NCI-H1048 (cell line): Measurements from ENCODE around the gene PLD2.

ENCODE experiments used
- DNase-seq: peaks from one replicate; lab custom pipeline; 2025; lab: John Stamatoyannopoulos, UW

Gene PLD2, protein sequence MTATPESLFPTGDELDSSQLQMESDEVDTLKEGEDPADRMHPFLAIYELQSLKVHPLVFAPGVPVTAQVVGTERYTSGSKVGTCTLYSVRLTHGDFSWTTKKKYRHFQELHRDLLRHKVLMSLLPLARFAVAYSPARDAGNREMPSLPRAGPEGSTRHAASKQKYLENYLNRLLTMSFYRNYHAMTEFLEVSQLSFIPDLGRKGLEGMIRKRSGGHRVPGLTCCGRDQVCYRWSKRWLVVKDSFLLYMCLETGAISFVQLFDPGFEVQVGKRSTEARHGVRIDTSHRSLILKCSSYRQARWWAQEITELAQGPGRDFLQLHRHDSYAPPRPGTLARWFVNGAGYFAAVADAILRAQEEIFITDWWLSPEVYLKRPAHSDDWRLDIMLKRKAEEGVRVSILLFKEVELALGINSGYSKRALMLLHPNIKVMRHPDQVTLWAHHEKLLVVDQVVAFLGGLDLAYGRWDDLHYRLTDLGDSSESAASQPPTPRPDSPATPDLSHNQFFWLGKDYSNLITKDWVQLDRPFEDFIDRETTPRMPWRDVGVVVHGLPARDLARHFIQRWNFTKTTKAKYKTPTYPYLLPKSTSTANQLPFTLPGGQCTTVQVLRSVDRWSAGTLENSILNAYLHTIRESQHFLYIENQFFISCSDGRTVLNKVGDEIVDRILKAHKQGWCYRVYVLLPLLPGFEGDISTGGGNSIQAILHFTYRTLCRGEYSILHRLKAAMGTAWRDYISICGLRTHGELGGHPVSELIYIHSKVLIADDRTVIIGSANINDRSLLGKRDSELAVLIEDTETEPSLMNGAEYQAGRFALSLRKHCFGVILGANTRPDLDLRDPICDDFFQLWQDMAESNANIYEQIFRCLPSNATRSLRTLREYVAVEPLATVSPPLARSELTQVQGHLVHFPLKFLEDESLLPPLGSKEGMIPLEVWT

DNA sequence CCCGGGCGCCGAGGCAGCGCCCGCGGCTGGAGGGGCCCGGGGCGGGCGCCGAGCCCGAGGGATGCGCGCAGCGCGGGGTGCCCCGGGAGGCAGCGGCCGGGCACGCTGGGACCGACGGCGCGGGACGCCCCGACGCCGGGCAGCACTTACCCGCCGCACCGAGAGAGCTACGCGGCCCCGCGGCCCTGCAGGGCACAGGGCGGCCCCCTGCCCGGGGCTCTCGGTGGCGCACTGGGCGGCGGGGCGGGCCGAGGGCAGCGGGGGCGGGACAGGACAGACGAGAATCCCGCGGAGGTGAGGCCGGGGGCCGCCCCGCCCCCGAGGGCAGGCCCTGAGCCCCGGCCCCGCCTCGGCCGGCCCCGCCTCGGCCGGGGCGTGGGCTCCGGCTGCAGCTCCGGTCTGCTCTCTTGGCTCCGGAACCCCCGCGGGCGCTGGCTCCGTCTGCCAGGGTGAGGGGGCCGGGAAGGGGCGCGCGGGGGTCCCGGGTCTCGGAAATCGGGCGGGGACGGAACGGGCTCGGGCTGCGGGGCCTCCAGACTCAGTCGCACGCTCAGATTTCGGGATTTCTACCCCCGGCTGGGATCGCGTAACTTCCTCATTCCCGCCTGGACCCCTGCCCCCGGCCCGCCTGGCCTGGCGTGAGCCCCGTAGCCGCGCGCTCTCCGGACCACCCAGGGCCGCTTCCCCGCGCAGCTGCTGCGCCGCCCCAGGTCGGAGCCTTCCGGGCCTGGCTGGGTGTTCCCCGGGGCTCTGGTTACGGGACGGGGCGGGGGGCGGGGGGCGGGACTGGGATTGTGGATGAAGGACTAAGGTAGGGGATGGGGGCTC lies at the start of gene PLD2:
PLD2 (plus strand) TSS at position 376 of the 828 bp plus-strand sequence. CDS start 621 bp downstream, outside the sequence.
- DNase-seq: peak; percentile 63

DNA sequence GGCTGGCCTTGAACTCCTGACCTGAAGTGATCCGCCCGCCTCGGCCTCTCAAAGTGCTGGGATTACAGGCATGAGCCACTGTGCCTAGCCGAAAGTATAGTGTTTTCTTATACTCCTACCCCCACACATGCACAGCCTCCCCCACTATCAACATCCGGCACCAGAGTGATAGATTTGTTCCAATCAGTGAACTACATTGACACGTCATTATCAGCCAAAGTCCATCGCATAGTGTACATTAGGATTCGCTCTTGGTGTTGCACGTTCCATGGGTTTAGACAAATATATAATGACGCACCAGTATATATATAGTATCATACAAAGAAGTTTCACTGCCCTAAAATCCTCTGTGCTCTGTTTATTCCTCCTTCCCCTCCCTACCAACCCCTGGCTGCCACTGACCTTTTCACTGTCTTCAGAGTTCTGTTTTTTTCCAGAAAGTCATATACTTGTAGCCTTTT lies 47.1 kb upstream of the PLD2 start:
- DNase-seq: no peak

DNA sequence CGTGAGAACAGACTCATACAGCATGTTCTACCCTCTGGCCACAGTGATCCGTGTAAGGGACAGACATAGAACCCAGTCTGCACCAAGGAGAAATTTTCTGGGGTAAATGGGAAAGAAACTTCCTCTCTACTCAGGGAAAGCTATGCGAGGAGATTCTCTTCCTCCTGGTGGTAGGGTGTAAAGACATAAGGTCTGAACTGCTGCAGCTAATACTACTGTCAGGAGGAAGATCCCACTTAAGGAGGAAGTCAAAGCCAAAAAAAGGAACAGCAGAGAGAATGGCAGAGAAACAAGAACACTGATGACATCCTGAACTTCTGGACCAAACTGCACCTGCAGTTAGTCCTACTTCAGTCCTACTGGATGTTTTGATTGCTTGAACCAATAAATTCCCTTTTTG lies 42.4 kb upstream of the PLD2 start:
- DNase-seq: no peak

DNA sequence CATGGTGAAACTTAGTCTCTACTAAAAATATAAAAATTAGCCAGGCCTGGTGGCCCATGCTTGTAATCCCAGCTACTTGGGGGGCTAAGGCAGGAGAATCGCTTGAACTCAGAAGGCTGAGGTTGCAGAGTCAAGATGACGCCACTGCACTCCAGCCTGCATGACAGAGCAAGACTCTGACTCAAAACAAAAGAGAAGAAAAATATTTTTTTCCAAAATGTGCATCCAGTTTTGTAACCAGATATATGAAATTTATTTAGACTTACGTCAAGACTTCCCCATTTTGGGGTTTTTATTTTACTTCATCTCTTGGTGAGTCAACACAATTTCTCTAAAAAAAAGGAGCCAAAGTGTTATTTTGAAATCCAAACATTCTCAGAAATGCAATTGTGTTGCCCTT lies 40.8 kb upstream of the PLD2 start:
- no peak for DNase-seq

DNA sequence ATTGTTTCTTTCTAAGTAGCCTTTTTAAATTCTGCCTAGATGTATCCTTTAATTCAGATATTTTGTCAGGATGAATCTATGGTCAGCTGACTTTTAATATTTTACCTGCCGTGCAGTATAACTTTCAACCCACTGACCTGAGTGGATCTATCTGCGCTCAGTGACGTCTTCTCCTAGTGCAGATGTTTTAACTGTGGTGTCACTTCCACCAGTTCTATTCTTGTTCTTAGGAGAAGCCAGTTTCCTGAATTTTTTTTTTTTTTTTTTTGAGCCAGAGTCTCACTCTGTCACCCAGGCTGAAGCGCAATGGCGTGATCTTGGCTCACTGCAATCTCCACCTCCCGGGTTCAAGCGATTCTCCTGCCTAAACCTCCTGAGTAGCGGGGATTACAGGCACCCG lies 40.2 kb upstream of the PLD2 start:
- no peak for DNase-seq

DNA sequence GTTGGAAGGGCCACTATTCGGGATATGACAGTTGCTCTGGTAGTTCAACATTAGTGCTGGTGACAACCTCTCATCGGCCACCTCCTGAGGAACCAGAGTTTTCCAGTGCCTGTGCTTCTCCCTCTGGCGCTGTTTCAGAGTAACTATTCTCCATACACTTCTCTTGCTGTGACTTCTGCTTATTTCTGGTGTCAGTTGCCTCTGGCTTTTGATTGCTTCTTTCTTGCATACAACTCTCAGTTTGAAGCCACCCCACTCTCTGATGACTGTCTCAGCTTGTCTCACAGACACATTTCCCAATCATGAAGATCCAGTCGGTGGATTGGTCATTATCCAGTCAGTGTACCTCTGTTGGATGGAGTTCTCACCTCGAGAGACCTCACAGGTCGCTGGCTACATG lies 38.7 kb upstream of the PLD2 start:
- DNase-seq: no peak

DNA sequence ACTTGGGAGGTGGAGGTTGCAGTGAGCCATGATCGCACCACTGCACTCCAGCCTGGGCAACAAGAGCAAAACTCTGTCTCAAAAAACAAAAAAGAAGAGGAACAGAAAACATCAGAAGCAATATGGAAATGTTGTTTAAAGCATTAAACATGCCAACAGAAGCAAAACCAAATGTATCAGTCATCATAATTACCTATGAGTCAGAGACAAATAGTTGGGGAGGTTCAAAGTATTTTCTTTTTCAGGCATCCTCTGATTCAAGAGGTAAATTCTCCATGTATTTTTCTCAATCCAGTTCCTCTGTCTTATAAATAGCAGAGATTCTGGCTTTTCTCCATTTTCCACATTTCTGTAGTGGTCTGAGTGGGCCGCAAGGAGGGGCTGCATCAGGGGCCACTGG lies 37.3 kb upstream of the PLD2 start:
- DNase-seq: no peak

DNA sequence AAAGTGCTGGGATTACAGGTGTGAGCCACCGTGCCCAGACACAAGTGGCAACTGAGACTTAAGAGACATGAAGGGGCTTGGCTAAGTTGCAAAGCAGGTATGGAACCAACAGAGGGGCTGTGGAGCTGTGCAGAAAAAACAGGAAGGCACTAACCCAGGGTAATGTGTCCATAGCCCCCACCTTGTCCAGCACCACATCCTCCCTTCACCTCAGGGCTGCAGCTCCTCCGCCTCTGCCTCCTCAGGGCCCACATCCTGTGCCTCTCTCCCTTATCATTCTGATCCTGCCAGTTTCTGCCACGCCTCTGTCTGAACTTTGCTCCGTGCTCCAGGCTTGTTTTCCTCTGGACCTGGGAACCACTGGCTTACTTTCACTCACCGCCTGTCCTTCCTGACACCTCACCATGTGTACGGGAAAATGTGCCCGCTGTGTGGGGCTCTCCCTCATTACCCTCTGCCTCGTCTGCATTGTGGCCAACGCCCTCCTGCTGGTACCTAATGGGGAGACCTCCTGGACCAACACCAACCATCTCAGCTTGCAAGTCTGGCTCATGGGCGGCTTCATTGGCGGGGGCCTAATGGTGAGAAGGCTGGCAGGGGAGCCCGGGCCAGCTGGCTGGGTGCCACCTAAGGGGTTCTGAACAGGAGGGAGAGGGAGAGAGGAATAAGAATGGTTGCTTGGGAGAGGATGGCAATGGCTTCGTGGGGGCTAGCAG lies 35.3 kb upstream of the PLD2 start, which contains the start of gene TM4SF5:
TM4SF5 (plus strand) TSS at position 368 of the 716 bp plus-strand sequence; CDS start at position 405, 37 bp downstream.
- no peak for DNase-seq

DNA sequence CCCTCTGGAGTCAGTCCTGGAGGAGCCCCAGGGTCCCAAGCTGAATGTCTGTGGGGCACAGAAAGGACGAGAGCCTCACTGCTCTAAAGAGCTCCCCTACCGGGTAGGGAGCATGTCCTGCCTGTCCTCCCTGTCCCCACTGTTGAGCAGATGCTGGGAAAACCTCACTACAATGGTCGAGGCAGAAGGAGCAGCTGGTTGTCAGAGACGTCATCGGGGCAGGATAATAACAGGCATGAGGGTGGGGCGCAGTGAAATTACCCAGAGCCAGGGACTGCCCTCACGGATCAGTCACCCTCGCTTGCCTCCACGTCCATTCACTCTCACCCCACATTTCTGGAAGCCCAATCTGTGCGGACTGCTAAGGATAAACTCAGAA lies 34.7 kb upstream of the PLD2 start:
- DNase-seq: no peak

DNA sequence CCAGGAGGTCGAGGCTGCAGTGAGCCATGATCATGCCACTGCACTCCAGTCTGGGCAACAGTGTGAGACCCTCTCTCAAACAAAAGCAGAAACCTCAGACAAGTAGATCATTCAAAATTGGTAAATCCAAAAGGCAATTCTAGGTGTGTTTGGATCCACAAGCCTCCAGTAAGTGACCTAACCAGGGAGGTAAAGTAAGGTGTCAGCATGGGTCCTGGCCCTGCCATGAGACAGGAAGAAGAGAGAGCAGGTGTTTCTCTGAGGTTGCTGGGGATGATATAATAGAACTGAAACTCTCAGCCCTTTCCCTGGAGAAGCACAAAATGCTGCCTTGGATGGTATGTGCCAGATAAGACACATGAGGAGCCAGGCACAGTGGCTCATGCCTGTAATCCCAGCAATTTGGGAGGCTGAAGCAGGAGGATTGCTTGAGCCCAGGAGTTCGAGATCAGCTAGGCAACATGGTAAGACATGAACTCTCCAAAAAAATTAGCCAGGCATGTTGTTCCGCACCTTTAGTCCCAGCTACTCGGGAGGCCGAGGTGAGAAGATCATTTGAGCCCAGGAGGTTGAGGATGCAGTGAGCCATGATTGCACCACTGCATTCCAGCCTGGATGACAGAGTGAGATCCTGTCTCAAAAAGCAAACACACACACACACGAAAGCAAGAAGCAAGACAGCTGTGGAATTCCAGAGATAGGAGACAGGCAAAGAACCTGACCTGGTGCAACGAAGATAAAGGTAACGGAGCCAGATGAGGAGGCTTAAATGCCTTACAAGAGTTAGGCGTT lies 28.8 kb upstream of the PLD2 start:
- DNase-seq: no peak

DNA sequence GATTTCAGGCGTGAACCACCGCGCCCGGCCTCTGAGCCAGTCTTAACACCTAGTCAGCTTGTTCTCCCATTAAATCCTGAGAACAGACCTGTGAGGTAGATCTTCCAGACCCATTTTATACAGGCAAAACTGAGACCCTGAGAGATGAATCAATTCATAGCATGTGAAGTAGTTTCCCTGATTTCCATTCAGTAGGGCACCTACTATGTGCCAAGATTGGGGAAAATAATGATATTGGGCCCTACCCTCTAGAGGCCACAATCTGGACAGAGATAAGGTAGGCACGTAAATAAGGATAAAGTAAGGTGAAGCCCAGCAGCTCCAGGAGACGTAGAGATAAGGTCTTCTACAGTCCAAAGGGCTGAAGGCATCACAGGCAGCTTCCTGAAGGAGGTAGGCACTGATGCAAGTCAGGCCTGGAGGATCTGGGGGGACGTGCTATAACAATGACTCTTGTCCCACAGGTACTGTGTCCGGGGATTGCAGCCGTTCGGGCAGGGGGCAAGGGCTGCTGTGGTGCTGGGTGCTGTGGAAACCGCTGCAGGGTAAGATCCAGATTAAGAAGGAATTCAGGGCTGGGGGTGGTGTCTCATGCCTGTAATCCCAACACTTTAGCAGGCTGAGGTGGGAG lies 26.5 kb upstream of the PLD2 start:
- DNase-seq: no peak

DNA sequence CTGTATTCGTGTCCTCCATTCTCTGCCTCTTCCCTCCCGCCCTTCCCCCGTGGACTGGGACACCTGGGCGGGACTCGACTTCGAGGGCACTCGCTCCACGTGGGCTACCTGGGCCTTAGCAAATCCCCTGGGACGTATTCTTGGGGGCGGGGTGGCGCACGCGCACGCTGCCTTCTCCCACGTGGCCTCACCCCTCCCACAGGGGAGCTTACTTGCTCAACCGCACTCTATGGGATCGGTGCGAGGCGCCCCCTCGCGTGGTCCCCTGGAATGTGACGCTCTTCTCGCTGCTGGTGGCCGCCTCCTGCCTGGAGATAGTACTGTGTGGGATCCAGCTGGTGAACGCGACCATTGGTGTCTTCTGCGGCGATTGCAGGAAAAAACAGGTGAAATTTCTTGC lies 24.3 kb upstream of the PLD2 start:
- DNase-seq: no peak

DNA sequence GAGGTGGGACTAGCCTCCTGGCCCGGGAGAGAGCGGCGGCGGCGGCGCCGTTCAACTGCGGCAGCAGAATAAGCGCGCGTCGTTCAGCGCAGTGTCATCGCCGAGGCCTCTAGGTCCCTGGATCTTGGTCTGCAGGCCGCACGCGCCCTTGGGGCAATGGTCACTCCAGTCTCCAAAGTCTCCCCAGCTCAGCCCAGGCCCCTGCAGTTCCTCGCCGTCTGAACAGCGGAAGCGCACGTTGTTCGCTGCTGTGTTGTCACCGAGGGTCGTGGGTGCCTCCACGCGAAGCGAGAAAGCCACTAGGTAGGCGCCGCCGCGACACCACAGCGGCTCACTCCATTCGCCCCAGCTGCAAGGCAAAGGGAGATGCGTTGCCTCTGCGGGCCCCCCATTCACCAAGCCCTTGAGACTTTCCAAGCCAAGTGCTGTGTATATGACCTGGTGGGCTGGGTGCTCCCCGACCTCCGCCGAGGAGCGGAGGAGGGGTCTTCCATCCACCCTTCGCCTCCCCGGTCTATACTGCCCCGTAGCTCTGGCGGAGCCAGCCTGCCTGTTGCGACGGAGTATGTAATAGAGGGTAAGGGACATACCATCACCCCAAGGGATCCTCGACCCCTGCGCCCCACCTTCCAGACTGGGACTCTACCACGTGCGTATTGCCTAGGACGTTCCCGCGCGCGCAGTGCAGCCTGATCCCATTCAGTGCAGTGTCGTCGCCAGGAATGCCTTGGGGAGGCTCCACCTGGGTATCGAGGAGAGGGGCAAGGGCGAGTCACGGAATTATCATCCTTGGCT lies 21.4 kb upstream of the PLD2 start:
- DNase-seq: no peak

DNA sequence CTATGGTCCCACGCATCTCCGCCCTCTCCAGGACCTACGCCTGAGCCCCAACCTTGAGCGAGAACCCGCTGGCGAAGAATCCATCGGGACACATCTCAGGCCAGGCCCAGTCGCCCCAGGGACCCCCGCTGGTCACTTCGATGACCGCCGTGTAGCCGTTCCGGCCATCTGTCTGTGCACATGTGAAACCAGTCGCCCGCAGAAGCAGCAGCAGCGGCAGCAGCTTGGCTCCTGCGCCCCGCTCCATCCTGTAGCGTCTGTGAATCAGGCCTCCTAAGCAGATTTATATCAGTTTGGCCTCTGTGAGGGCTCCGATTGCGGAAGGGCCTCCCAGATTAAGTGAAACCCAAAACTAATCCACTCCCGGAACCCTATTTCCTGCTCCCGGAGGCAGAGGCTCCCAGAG lies 20.8 kb upstream of the PLD2 start, which contains the start of gene VMO1:
VMO1 (minus strand) TSS at position 259 of the 406 bp plus-strand sequence; CDS start at position 247, 12 bp downstream.
- no peak for DNase-seq

DNA sequence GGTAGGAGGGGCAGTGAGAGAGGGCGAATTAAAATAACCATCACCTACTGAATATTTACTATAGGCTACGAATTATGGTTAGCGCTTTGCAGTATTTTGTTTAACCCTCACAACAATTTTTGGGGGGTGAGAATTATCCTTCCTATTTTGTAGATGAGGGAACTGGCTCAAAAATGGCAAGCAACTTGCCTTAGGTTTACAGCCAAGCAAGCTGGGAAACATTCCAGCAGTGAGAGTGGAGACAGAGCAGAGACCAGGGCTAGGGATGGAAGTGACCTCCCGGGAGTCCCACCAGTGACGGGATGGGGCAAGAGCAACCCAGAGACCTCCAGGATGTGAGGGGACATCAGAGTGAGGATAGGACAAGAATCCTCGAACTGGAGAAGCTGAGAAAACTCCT lies 20.4 kb upstream of the PLD2 start:
- no peak for DNase-seq

DNA sequence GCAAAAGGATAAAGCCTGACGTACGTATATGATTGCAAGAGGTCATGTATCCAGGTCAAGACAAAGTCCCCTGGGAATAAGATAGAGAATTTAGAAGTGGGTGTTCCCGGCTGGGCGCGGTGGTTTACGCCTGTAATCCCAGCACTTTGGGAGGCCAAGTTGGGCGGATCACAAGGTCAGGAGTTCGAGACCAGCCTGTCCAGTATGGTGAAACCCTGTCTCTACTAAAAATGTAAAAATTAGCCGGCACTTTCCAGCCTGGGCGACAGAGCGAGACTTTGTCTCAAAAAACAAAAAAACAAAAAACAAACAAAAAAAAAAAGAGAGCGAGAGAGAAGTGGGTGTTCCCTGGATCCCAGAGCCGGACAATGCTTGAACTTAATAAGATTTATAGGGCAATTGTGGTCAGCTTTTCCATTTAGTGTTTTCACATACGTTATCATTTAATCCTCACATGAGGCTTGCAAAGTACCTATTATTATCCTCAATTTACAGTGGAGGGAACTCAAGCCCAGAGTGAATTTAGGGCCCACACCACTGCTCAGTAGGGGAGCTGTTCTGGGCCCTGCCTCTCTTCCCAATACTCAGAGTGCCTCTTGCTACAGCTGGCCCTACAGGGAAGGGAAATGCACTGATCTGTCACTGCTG lies 18.7 kb upstream of the PLD2 start:
- no peak for DNase-seq

DNA sequence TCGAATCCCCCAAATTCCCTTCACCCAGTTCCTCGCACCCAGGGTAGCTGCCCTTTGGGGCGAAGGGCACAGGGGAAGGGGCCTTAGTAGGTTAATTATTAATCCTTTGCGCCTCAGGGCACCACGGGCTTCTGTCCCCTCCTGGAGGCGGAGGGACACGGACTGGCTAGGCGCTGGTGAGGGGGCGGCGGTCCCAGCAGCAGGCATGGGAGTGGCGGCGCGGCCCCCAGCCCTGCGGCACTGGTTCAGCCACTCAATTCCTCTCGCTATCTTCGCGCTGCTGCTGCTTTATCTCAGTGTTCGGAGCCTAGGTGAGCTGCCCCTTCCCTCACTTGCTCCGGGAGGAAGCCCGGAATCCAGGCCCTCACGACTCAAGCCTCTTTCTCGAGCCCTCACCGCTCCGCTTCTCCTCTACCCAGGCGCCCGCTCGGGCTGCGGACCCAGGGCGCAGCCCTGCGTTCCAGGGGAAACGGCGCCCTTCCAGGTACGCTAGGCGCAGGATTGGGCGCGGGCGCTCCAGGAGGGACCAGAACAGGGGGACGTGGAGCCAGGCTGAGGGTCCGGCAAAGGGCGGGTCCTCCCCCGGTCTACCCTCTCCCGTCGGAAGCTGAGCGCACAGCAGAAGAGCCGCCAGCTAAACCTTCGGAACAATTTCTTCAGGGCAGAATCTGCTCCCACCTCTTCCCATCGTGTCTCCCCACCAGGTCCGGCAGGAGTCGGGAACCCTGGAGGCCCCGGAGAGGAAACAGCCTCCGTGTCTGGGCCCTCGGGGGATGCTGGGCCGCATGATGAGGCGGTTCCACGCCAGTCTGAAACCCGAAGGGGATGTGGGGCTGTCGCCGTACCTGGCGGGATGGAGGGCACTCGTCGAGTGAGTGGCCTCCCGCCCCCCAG lies 17.9 kb upstream of the PLD2 start, which contains the start of gene GLTPD2:
GLTPD2 (plus strand) TSS at position 158 of the 894 bp plus-strand sequence; CDS start at position 206, 48 bp downstream.
- no peak for DNase-seq

DNA sequence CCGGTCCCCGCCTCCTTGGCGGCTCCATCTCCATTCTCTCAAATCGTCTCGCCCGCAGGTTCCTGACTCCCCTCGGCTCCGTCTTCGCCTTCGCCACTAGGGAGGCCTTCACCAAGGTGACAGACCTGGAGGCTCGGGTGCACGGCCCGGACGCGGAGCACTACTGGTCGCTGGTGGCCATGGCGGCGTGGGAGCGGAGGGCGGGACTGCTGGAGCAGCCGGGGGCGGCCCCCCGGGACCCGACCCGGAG lies 17.3 kb upstream of the PLD2 start:
- DNase-seq: no peak
